ENCODE results near the gene DMBT1. TPM values are rescaled to one million over a fixed set of nuclear protein-coding genes. Genes with fewer than 3 reads are reported as not detected.

Gene DMBT1
- total RNA-seq, 1 experiment from 2014 or later, result 0.13 TPM

GRCh38 chr10:122678266-122678665, 117.7 kb downstream of the DMBT1 start (continued):
- TF ChIP-seq PRDM15 (CRISPR knock-in tag; IDR thresholded peaks at IDR 0.05), result no peak
- no peak for TF ChIP-seq CDX4 (CRISPR knock-in tag; IDR thresholded peaks at IDR 0.05; ENCODE audit: borderline replicate concordance)
- no peak for TF ChIP-seq NFE2L1 (CRISPR knock-in tag; IDR thresholded peaks at IDR 0.05)
- TF ChIP-seq JAZF1 (CRISPR knock-in tag; IDR thresholded peaks at IDR 0.05), result no peak
- no peak for TF ChIP-seq TEAD1 (CRISPR knock-in tag; IDR thresholded peaks at IDR 0.05)
- TF ChIP-seq ATF1 (CRISPR knock-in tag; IDR thresholded peaks at IDR 0.05), result no peak
- TF ChIP-seq SMAD4 (CRISPR knock-in tag; IDR thresholded peaks at IDR 0.05), result no peak
- no peak for TF ChIP-seq ZNF416 (CRISPR knock-in tag; IDR thresholded peaks at IDR 0.05)

GRCh38 chr10:122682522-122682921, 122.0 kb downstream of the DMBT1 start:
- no peak overlapping the region for H3K27ac Mint-ChIP-seq
- peaks cover 22% of the 10 kb centered on the region for H3K27me3 Mint-ChIP-seq (ENCODE audit: low read depth)
- H3K36me3 Mint-ChIP-seq, result peaks cover 6% of the 10 kb centered on the region; the same call in 1 of the 2 replicates
- no peak for DNase-seq (ENCODE audit: low spot score)
- ChIA-PET CTCF (no interaction called here), POLR2A (no interaction called here)
- no peak for TF ChIP-seq E2F1 (CRISPR knock-in tag; IDR thresholded peaks at IDR 0.05)
- no peak for TF ChIP-seq TP53 (CRISPR knock-in tag; IDR thresholded peaks at IDR 0.05)
- no peak for TF ChIP-seq ATF2 (CRISPR knock-in tag; IDR thresholded peaks at IDR 0.05; ENCODE audit: borderline replicate concordance, low read depth)
- no peak for TF ChIP-seq NFATC4 (CRISPR knock-in tag; IDR thresholded peaks at IDR 0.05)
- no peak for TF ChIP-seq SP1 (CRISPR knock-in tag; conservative IDR thresholded peaks at IDR 0.05)
- no peak for TF ChIP-seq ZNF396 (CRISPR knock-in tag; IDR thresholded peaks at IDR 0.05; ENCODE audit: borderline replicate concordance)
- no peak for TF ChIP-seq MYBL2 (CRISPR knock-in tag; IDR thresholded peaks at IDR 0.05)
- TF ChIP-seq ZNF232 (CRISPR knock-in tag; IDR thresholded peaks at IDR 0.05), result no peak
- TF ChIP-seq CTCF (IDR thresholded peaks at IDR 0.05), result no peak
- no peak for TF ChIP-seq MXD4 (CRISPR knock-in tag; IDR thresholded peaks at IDR 0.05; ENCODE audit: borderline replicate concordance)
- no peak for TF ChIP-seq NR2C2 (CRISPR knock-in tag; IDR thresholded peaks at IDR 0.05)
- no peak for TF ChIP-seq ZBTB43 (CRISPR knock-in tag; IDR thresholded peaks at IDR 0.05)
- no peak for TF ChIP-seq ZNF423 (CRISPR knock-in tag; IDR thresholded peaks at IDR 0.05)
- TF ChIP-seq PRDM15 (CRISPR knock-in tag; IDR thresholded peaks at IDR 0.05), result no peak
- TF ChIP-seq RELA (CRISPR knock-in tag; IDR thresholded peaks at IDR 0.05; ENCODE audit: borderline replicate concordance), result no peak
- no peaks in the 10 kb centered on the region for H3K4me1 Mint-ChIP-seq
- H3K9me3 Mint-ChIP-seq, result peaks cover 28% of the 10 kb centered on the region
- ATAC-seq, result no peak
- H3K4me3 Mint-ChIP-seq, result no peak overlapping the region
